Subcutaneous adipose tissue (tissue), 4 donors: ENCODE data around the gene AKNAD1. TPM values are rescaled to one million over a fixed set of nuclear protein-coding genes. Genes with fewer than 3 reads are reported as not detected.

Experiments
- CTCF ChIP-seq: fragments of 450-650 bp; IDR thresholded peaks from one replicate; pipeline ENCODE4 v1.5.1; 2016; ENCODE audit warnings: low read depth, mild to moderate bottlenecking, control low read depth, antibody characterized with exemption, moderate library complexity
- total RNA-seq, 4 donors: library from RNA; depleted of rRNA; stranded (reverse); fragments of >200 nt; gene quantifications; one replicate each; pipeline ENCODE4 v1.1.0, GENCODE V29; 2016

Gene AKNAD1
- total RNA-seq, 4 donors from 2014 or later: 0.57 to 2.9 (median 1.3) TPM; not detected in 1

GRCh38 chr1:108828074-108828961 lies 28.6 kb downstream of the AKNAD1 start:
- TF ChIP-seq CTCF: no peak

- TF ChIP-seq CTCF: no peak
Measured at GRCh38 chr1:108826081-108826635, 30.7 kb downstream of the AKNAD1 start.

GRCh38 chr1:108824051-108824450 lies 32.8 kb downstream of the AKNAD1 start:
- no peak for TF ChIP-seq CTCF

DNA sequence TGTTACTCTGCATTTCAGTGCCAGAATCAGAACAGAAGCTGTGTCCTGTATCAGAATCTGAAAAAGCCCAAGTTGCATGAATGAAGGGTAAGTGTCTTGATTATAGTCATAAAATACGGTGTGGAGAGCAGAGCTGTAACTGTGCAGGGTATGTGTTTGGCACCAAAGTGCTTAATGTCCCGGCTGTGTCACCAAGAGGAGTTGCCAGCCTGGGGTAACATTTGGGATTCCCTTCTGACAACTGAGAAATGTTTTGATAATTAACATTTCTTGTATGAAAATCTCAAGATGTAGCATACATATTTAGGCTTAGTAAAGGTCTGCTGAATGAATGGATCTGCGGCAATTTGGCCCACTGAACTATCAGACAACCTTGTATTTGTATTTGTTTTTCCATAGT lies 33.3 kb downstream of the AKNAD1 start:
- no peak for TF ChIP-seq CTCF

DNA sequence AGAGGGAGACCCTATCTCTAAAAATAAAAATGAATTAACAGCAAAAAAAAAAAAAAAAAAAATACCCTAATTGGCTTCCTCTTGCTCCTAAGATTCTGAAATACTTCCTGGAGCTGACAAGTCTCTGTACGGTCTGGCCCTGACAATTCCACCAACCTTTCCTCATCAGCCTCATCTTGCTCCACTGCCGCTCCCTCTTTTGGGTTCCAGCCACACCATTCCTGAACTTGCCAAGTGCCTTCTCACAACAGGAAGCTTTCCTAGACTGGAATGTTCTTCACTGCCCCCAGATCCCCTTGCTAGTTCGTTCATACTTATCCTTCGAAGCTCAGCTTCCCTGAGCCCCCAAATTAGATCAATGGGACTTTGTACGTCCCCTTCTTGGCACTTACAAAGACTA lies 37.0 kb downstream of the AKNAD1 start:
- TF ChIP-seq CTCF: no peak

DNA sequence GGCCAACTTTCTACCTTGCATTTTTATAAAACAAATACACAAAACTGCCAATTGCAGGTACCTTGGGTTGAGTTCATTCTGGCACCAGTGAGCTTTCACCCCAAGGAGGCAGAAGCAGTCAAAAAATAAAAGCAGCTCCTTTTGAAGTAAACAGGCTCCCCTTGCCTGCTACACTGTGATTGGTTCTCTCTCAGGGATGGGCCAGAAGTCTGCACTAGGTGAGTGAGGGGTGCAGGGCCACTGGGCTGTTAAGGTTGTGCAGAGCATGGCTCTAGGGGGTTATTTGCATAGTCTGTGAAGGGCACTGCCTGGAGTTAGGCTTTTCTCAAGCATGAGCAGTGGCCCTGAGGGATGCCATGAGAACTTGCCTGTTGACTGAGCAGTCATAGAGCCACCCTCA lies 39.1 kb downstream of the AKNAD1 start:
- TF ChIP-seq CTCF: no peak

DNA sequence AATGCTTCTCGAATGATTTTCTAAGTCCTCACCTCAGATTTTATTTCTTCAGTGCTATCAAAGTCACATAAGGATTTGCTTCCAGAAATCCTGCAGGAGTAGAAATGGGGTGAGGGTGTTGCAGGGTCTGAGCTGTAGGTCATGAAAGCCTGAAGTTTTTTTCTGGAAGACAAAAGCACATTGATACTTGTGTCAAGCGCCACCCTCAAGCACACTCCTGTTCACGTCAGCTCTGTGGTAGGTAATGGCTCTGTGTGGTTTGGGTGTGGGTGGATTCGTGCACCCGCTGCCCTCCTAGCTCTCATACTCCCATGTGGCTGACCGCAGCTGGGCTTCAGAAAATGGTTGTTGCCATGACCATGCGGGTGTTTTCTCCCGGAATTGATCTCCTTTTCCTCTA lies 39.9 kb downstream of the AKNAD1 start:
- no peak for TF ChIP-seq CTCF
